AG09309 (cell line): ENCODE data around the gene UNC79.

Experiments
- DNase-seq: peaks from one replicate; pipeline ENCODE4 v3.0.0-alpha.2; 2010; ENCODE audit warnings: low read depth
- H3K4me3 ChIP-seq: 2 replicates; pipeline ENCODE4 v1.5.1; 2011; ENCODE audit warnings: mild to moderate bottlenecking, low read depth, low read length, moderate library complexity; ENCODE audit not compliant: control insufficient read depth
- CTCF ChIP-seq: IDR thresholded peaks from 2 replicates; pipeline ENCODE4 v1.5.1; 2011; ENCODE audit warnings: mild to moderate bottlenecking, low read depth, low read length, inconsistent platforms; ENCODE audit not compliant: insufficient read depth, control insufficient read depth; ENCODE audit errors: missing control alignments

UNC79 gene

GRCh38 chr14:93657875-93658274, 227.1 kb downstream of the UNC79 start:
- TF ChIP-seq CTCF, result no peak
- no peak overlapping the region for H3K4me3 ChIP-seq
- DNase-seq, result no peak

- no peak for DNase-seq
- H3K4me3 ChIP-seq, result no peak overlapping the region
- TF ChIP-seq CTCF, result no peak
Measured at GRCh38 chr14:93663317-93663716, 232.6 kb downstream of the UNC79 start.

- no peak for DNase-seq
- TF ChIP-seq CTCF, result no peak
- H3K4me3 ChIP-seq, result no peak overlapping the region
Measured at GRCh38 chr14:93665169-93665568, 234.4 kb downstream of the UNC79 start.

- DNase-seq, result no peak
- H3K4me3 ChIP-seq, result no peak overlapping the region
- no peak for TF ChIP-seq CTCF
Measured at GRCh38 chr14:93669632-93670031, 238.9 kb downstream of the UNC79 start.

- no peak for DNase-seq
- H3K4me3 ChIP-seq, result no peak overlapping the region
- TF ChIP-seq CTCF, result no peak
Measured at GRCh38 chr14:93674343-93674742, 243.6 kb downstream of the UNC79 start.

GRCh38 chr14:93675651-93676050, 244.9 kb downstream of the UNC79 start:
- no peak for TF ChIP-seq CTCF
- DNase-seq, result no peak
- H3K4me3 ChIP-seq, result no peak overlapping the region

GRCh38 chr14:93676416-93676958, 245.7 kb downstream of the UNC79 start:
- no peak for DNase-seq
- H3K4me3 ChIP-seq, result no peak overlapping the region
- TF ChIP-seq CTCF, result no peak
